ENCODE data around the gene ARHGAP15. TPM values are rescaled to one million over a fixed set of nuclear protein-coding genes. Genes with fewer than 3 reads are reported as not detected.

ARHGAP15 gene
- total and polyA plus RNA-seq, 10 donors = 55.8 to 219 (median 130) TPM

DNA sequence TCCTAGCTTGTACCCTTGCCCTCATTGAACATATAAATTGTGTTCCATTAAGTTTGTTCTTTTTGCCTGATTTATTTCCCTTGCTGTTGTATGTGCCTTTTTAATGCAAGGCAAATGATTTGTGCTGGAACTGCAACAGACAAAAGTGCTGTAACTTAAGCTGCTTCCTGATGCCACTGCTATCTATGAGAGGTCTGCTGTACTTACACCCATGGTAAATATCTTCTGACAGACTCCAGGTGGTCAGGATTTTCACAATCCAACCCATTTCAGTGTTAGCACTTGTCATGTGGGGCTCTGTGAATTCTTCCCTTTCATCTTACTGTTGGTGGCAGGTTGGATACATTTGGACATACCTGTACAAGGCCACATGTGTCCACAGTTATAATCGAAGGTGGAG is 63.5 kb downstream of the ARHGAP15 start:
- Histone ChIP-seq H3K27me3 (replicated peaks in 1 of 7) (no peaks in the 10 kb centered on the region), H3K36me3 (peaks cover 0 to 36% (median 16%) of the 10 kb centered on the region in 6 donors), H3K9me3 (no peaks in the 10 kb centered on the region), H3K27ac (no peak overlapping the region), H3K4me1 (peaks cover 0 to 25% (median 0%) of the 10 kb centered on the region in 6 donors), H3K4me3 (no peak overlapping the region)
- TF ChIP-seq, protein P1, sequence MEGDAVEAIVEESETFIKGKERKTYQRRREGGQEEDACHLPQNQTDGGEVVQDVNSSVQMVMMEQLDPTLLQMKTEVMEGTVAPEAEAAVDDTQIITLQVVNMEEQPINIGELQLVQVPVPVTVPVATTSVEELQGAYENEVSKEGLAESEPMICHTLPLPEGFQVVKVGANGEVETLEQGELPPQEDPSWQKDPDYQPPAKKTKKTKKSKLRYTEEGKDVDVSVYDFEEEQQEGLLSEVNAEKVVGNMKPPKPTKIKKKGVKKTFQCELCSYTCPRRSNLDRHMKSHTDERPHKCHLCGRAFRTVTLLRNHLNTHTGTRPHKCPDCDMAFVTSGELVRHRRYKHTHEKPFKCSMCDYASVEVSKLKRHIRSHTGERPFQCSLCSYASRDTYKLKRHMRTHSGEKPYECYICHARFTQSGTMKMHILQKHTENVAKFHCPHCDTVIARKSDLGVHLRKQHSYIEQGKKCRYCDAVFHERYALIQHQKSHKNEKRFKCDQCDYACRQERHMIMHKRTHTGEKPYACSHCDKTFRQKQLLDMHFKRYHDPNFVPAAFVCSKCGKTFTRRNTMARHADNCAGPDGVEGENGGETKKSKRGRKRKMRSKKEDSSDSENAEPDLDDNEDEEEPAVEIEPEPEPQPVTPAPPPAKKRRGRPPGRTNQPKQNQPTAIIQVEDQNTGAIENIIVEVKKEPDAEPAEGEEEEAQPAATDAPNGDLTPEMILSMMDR (IDR thresholded peaks at IDR 0.05 in 8 of 11, conservative IDR thresholded peaks at IDR 0.05 in 3 of 11) = no peak
- TF ChIP-seq POLR2AphosphoS5 (IDR thresholded peaks at IDR 0.05) (no peak), POLR2A (IDR thresholded peaks at IDR 0.05) (no peak)
- 83 to 95% (median 90%) methylated on average over 1 of the region's 1 CpG for WGBS, 5 donors
- no peak for DNase-seq
- intact Hi-C loops (cut with DNase I; ENCODE audit: low total_unique reads) = no loop called here

DNA sequence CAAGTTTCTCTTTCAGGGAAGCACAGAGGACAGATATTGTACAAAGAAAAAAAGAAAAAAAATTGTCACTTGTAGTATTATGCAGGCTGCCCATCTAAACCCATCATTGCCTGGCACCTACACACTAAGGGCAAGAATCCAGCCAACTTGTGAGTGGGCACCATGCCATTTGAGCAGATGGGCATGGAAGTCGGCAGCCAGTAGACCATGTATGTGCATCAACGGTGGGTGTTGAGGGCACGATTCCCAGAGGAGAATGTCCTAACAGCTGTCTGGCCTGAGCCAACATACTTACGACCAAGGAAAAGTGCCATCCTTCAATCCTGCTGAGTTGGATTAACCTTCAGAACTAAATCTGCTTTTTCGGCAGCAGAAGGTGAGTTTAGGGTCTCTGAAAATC is 63.9 kb downstream of the ARHGAP15 start:
- Histone ChIP-seq H3K27me3 (replicated peaks in 1 of 7) (no peaks in the 10 kb centered on the region), H3K27ac (no peak overlapping the region), H3K4me1 (peaks cover 0 to 25% (median 0%) of the 10 kb centered on the region in 6 donors), H3K9me3 (no peaks in the 10 kb centered on the region), H3K36me3 (peaks cover 0 to 36% (median 16%) of the 10 kb centered on the region in 6 donors), H3K4me3 (no peak overlapping the region)
- DNase-seq = no peak
- no peak for TF ChIP-seq POLR2A (IDR thresholded peaks at IDR 0.05)
- no peak for TF ChIP-seq POLR2AphosphoS5 (IDR thresholded peaks at IDR 0.05)
- TF ChIP-seq, protein P1 (IDR thresholded peaks at IDR 0.05 in 8 of 11, conservative IDR thresholded peaks at IDR 0.05 in 3 of 11) = no peak
- intact Hi-C loops (cut with DNase I; ENCODE audit: low total_unique reads) = no loop called here
- 89 to 96% (median 93%) methylated on average over 5 of the region's 5 CpGs for WGBS, 5 donors

GRCh38 chr2:143195511-143195910 is 66.3 kb downstream of the ARHGAP15 start:
- TF ChIP-seq POLR2AphosphoS5 (IDR thresholded peaks at IDR 0.05) = no peak
- 79 to 91% (median 91%) methylated on average over 4 of the region's 4 CpGs for WGBS, 5 donors

GRCh38 chr2:143204062-143204461 is 74.8 kb downstream of the ARHGAP15 start:
- DNase-seq = no peak
- peaks cover 0 to 4% (median 0%) of the 10 kb centered on the region in 8 donors for H3K9me3 ChIP-seq
- H3K27me3 ChIP-seq (replicated peaks in 1 of 7) = no peaks in the 10 kb centered on the region
- H3K4me1 ChIP-seq = peaks cover 0 to 27% (median 11%) of the 10 kb centered on the region in 6 donors
- peak overlapping the region in 5 of 8 donors; percentile 4 to 52 (median 32) for H3K27ac ChIP-seq
- WGBS, 5 donors = 83 to 93% (median 87%) methylated on average over 4 of the region's 4 CpGs
- TF ChIP-seq, protein P1 (IDR thresholded peaks at IDR 0.05 in 8 of 11, conservative IDR thresholded peaks at IDR 0.05 in 3 of 11) = no peak
- TF ChIP-seq POLR2A (IDR thresholded peaks at IDR 0.05) (no peak), POLR2AphosphoS5 (IDR thresholded peaks at IDR 0.05) (no peak)
- peaks cover 0 to 57% (median 14%) of the 10 kb centered on the region in 6 donors for H3K36me3 ChIP-seq
- intact Hi-C loops (cut with DNase I; ENCODE audit: low total_unique reads) = no loop called here
- no peak overlapping the region for H3K4me3 ChIP-seq

More at GRCh38 chr2:143195511-143195910, 66.3 kb downstream of the ARHGAP15 start:
- Histone ChIP-seq H3K27me3 (replicated peaks in 1 of 7) (no peaks in the 10 kb centered on the region), H3K36me3 (peaks cover 0 to 32% (median 10%) of the 10 kb centered on the region in 6 donors), H3K4me3 (no peak overlapping the region), H3K27ac (no peak overlapping the region), H3K4me1 (peaks cover 0 to 25% (median 0%) of the 10 kb centered on the region in 6 donors), H3K9me3 (no peaks in the 10 kb centered on the region)
- DNase-seq = no peak
- intact Hi-C loops (cut with DNase I; ENCODE audit: low total_unique reads) = no loop called here

Data from spleen (tissue), 11 donors.